ENCODE measurements around the gene CUEDC2.

CUEDC2 gene

DNA sequence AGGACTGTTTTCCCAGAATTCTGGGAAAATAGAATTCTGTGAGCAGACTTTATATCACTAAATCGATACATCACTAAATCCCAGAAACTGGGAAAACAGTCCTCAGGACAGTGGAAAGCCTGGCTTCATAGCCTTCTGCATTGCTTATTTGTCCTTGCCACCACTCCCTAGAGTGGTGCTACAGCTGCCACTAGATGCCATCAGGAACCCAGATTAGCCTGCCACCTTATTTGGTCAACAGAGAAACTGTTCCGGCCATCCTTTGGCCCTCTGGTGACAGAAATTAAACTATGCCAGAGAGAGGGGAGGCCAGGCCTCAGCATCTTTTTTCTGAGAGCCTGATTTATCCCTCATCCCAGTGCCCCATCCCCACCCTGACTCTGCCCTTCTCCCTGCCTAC lies 56.5 kb downstream of the CUEDC2 start:
- no peak for DNase-seq (ENCODE audit: low read depth)
- TF ChIP-seq, protein P1, sequence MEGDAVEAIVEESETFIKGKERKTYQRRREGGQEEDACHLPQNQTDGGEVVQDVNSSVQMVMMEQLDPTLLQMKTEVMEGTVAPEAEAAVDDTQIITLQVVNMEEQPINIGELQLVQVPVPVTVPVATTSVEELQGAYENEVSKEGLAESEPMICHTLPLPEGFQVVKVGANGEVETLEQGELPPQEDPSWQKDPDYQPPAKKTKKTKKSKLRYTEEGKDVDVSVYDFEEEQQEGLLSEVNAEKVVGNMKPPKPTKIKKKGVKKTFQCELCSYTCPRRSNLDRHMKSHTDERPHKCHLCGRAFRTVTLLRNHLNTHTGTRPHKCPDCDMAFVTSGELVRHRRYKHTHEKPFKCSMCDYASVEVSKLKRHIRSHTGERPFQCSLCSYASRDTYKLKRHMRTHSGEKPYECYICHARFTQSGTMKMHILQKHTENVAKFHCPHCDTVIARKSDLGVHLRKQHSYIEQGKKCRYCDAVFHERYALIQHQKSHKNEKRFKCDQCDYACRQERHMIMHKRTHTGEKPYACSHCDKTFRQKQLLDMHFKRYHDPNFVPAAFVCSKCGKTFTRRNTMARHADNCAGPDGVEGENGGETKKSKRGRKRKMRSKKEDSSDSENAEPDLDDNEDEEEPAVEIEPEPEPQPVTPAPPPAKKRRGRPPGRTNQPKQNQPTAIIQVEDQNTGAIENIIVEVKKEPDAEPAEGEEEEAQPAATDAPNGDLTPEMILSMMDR (IDR thresholded peaks at IDR 0.05; ENCODE audit: control insufficient read depth, extremely low read depth, insufficient read depth): no peak
- no peak overlapping the region for H3K4me3 ChIP-seq (ENCODE audit: low read depth, low read length)

DNA sequence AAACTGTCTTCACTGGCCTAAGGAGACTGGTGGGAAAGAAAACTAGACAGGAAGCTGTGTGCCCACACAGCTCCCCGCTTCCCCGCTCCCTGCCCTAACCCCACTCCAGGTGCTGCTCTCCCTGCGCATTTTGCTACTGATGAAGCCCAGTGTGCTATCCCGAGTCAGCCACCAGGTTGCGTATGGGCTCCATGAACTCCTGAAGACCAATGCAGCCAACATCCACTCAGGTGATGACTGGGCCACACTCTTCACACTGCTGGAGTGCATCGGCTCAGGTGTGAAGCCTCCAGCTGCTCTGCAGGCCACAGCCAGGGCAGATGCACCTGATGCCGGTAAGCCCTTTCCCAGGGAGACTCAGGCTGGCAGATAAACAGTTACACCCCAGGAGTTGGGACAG lies 57.1 kb downstream of the CUEDC2 start:
- no peak for DNase-seq (ENCODE audit: low read depth)
- no peak overlapping the region for H3K4me3 ChIP-seq (ENCODE audit: low read depth, low read length)
- TF ChIP-seq, protein P1 (IDR thresholded peaks at IDR 0.05; ENCODE audit: control insufficient read depth, extremely low read depth, insufficient read depth): no peak

All from LNCaP clone FGC (cell line).